T47D (cell line): ENCODE measurements around the gene M6PR.
"Not testable (repeated sequence)": the region's sequence is repeated elsewhere in the genome, so short reads cannot be mapped to it uniquely, and the experiment has no call there.

Source experiments
- DNase-seq, 2 experiments: peaks; one replicate each; pipeline versions ENCODE4 v3.0.0 to v3.0.0-alpha.2; 2011 to 2012; ENCODE audit warnings: low read depth in 1 of 2, low spot score in 1 of 2
- JUND ChIP-seq: IDR thresholded peaks from 2 replicates; pipeline ENCODE4 v1.6.1; 2012; ENCODE audit warnings: low read depth
- in situ Hi-C: cut with HindIII; loops from 2 replicates; pipeline ENCODE4 v1.10.0; 2016; ENCODE audit warnings: low sequenced_read_pairs, low pct_unique_long_range_greater_than_20kb

The M6PR gene

GRCh38 chr12:8946733-8947132, 2.7 kb downstream of the M6PR start:
- in situ Hi-C loops: no loop called here
- no peak for DNase-seq
- no peak for TF ChIP-seq JUND

GRCh38 chr12:8943565-8944186, 5.8 kb downstream of the M6PR start:
- DNase-seq: no peak
- TF ChIP-seq JUND: no peak
- in situ Hi-C loops: no loop called here

- no peak for DNase-seq
- TF ChIP-seq JUND: no peak
- in situ Hi-C loops: no loop called here
These were observed 7.6 kb downstream of the M6PR start for GRCh38 chr12:8941691-8942478.

GRCh38 chr12:8937842-8938442, 11.5 kb downstream of the M6PR start:
- in situ Hi-C loops, DNase-seq: not testable (repeated sequence)

GRCh38 chr12:8936735-8937134, 12.7 kb downstream of the M6PR start:
- TF ChIP-seq JUND: no peak
- DNase-seq: no peak

GRCh38 chr12:8934080-8934479, 15.4 kb downstream of the M6PR start:
- in situ Hi-C loops: not testable (repeated sequence)

More at GRCh38 chr12:8936735-8937134, 12.7 kb downstream of the M6PR start:
- in situ Hi-C loops: no loop called here

GRCh38 chr12:8932464-8932863, 17.0 kb downstream of the M6PR start:
- in situ Hi-C loops, DNase-seq: not testable (repeated sequence)

More at GRCh38 chr12:8934080-8934479, 15.4 kb downstream of the M6PR start:
- DNase-seq: not testable (repeated sequence)

GRCh38 chr12:8930655-8931323, 18.7 kb downstream of the M6PR start:
- in situ Hi-C loops, DNase-seq: not testable (repeated sequence)

- no peak for TF ChIP-seq JUND
- no peak for DNase-seq
- in situ Hi-C loops: no loop called here
These were observed 26.9 kb downstream of the M6PR start for GRCh38 chr12:8922544-8922943.

GRCh38 chr12:8919643-8920042, 29.8 kb downstream of the M6PR start:
- in situ Hi-C loops, DNase-seq: not testable (repeated sequence)

GRCh38 chr12:8917751-8918150, 31.7 kb downstream of the M6PR start:
- in situ Hi-C loops: no loop called here
- no peak for TF ChIP-seq JUND
- DNase-seq: no peak

GRCh38 chr12:8917031-8917430, 32.4 kb downstream of the M6PR start:
- DNase-seq: no peak
- in situ Hi-C loops: no loop called here
- no peak for TF ChIP-seq JUND

- in situ Hi-C loops: no loop called here
- no peak for TF ChIP-seq JUND
- no peak for DNase-seq
These were observed 33.3 kb downstream of the M6PR start for GRCh38 chr12:8916154-8916553.
